WERI-Rb-1 (cell line): Measurements from ENCODE around the gene LCE3A.

Experiments
- DNase-seq: peaks from one replicate; pipeline ENCODE4 v3.0.0-alpha.2; 2020
- H3K27ac ChIP-seq: fragments of 250-450 bp; sonication (Bioruptor Pico); 2 replicates; pipeline ENCODE4 v1.5.1; 2020; ENCODE audit warnings: mild to moderate bottlenecking, moderate library complexity
- H3K27me3 ChIP-seq: fragments of 250-450 bp; sonication (Bioruptor Pico); 2 replicates; pipeline ENCODE4 v1.5.1; 2021; ENCODE audit warnings: mild to moderate bottlenecking, low read depth, moderate library complexity; ENCODE audit not compliant: insufficient read depth, severe bottlenecking
- H3K36me3 ChIP-seq: fragments of 250-450 bp; sonication (Bioruptor Pico); 2 replicates; pipeline ENCODE4 v1.5.1; 2020; ENCODE audit warnings: mild to moderate bottlenecking, moderate library complexity
- H3K4me3 ChIP-seq: 2 replicates; pipeline ENCODE4 v1.5.1; 2011; ENCODE audit warnings: low read depth, mild to moderate bottlenecking, control low read depth, low read length
- H3K9me3 ChIP-seq: fragments of 250-450 bp; sonication (Bioruptor Pico); 2 replicates; pipeline ENCODE4 v1.5.1; 2021; ENCODE audit warnings: mild to moderate bottlenecking, moderate library complexity; ENCODE audit not compliant: severe bottlenecking
- CTCF ChIP-seq: IDR thresholded peaks from 2 replicates; pipeline ENCODE4 v1.5.1; 2011; ENCODE audit warnings: low read depth, mild to moderate bottlenecking, control low read depth, inconsistent platforms, low read length

LCE3A gene

GRCh38 chr1:152630596-152630995 lies 7.7 kb upstream of the LCE3A start:
- Histone ChIP-seq H3K27ac (no peak overlapping the region), H3K9me3 (peaks cover 5% of the 10 kb centered on the region), H3K36me3 (no peaks in the 10 kb centered on the region), H3K4me3 (no peak overlapping the region), H3K27me3 (peaks cover 97% of the 10 kb centered on the region)
- DNase-seq: no peak
- TF ChIP-seq CTCF: no peak

GRCh38 chr1:152626744-152627143 lies 3.8 kb upstream of the LCE3A start:
- H3K9me3 ChIP-seq: no peaks in the 10 kb centered on the region
- no peaks in the 10 kb centered on the region for H3K36me3 ChIP-seq
- TF ChIP-seq CTCF: no peak
- no peak overlapping the region for H3K27ac ChIP-seq
- no peak overlapping the region for H3K4me3 ChIP-seq
- peaks cover 98% of the 10 kb centered on the region for H3K27me3 ChIP-seq
- DNase-seq: no peak

GRCh38 chr1:152623203-152623844 lies 421 bp upstream of the LCE3A start:
- Histone ChIP-seq H3K27ac (no peak overlapping the region), H3K9me3 (peaks cover 15% of the 10 kb centered on the region), H3K27me3 (peaks cover 90% of the 10 kb centered on the region), H3K4me3 (no peak overlapping the region), H3K36me3 (no peaks in the 10 kb centered on the region)
- peak; percentile 92 for TF ChIP-seq CTCF
- DNase-seq: peak; percentile 60

GRCh38 chr1:152621993-152622392 lies 910 bp downstream of the LCE3A start:
- DNase-seq: no peak
- Histone ChIP-seq H3K9me3 (peaks cover 23% of the 10 kb centered on the region), H3K27ac (no peak overlapping the region), H3K27me3 (peaks cover 78% of the 10 kb centered on the region), H3K4me3 (no peak overlapping the region), H3K36me3 (no peaks in the 10 kb centered on the region)
- TF ChIP-seq CTCF: no peak

GRCh38 chr1:152613511-152613910 lies 9.4 kb downstream of the LCE3A start, which contains the start of gene LCE3B:
LCE3B (plus strand) TSS chr1:152613811; CDS start chr1:152613811, 0 bp downstream.
- Histone ChIP-seq H3K4me3 (no peak within 1 kb of the TSS), H3K27ac (no peak within 1 kb of the TSS), H3K36me3 (no peaks in the 10 kb centered on the region), H3K9me3 (peaks cover 9% of the 10 kb centered on the region), H3K27me3 (no peaks in the 10 kb centered on the region)
- TF ChIP-seq CTCF: no peak
- no peak for DNase-seq

GRCh38 chr1:152599934-152600333 lies 23.0 kb downstream of the LCE3A start, which contains the start of gene LCE3C:
LCE3C (plus strand) TSS chr1:152600234; CDS start chr1:152600732, 498 bp downstream.
- no peaks in the 10 kb centered on the region for H3K27me3 ChIP-seq
- H3K27ac ChIP-seq: no peak within 1 kb of the TSS
- no peaks in the 10 kb centered on the region for H3K9me3 ChIP-seq
- no peak for TF ChIP-seq CTCF
- no peaks in the 10 kb centered on the region for H3K36me3 ChIP-seq
- H3K4me3 ChIP-seq: no peak within 1 kb of the TSS
- no peak for DNase-seq
